Skeletal muscle tissue (tissue), 4 donors: ENCODE measurements around the gene GTF2IRD1. TPM values are rescaled to one million over a fixed set of nuclear protein-coding genes. Genes with fewer than 3 reads are reported as not detected.

Experiments
- H3K27ac ChIP-seq: one replicate; pipeline ENCODE4 v1.7.0; 2013; ENCODE audit warnings: mild to moderate bottlenecking, low read depth, low read length, inconsistent platforms
- H3K27me3 ChIP-seq, 3 donors: one replicate each; pipeline ENCODE4 v1.7.0; 2013; ENCODE audit warnings: low read length in 3 of 3; ENCODE audit not compliant: control insufficient read depth in 3 of 3, insufficient read depth in 3 of 3
- H3K36me3 ChIP-seq, 3 donors: one replicate each; pipeline ENCODE4 v1.7.0; 2013; ENCODE audit warnings: low read length in 3 of 3; ENCODE audit not compliant: control insufficient read depth in 3 of 3, insufficient read depth in 3 of 3
- H3K4me1 ChIP-seq, 3 donors: one replicate each; pipeline ENCODE4 v1.7.0; 2013; ENCODE audit warnings: low read length in 3 of 3, mild to moderate bottlenecking in 3 of 3; ENCODE audit not compliant: control insufficient read depth in 3 of 3, insufficient read depth in 3 of 3
- H3K4me3 ChIP-seq, 3 donors: one replicate each; pipeline ENCODE4 v1.7.0; 2013; ENCODE audit warnings: low read length in 3 of 3
- H3K9ac ChIP-seq, 3 donors: one replicate each; pipeline ENCODE4 v1.7.0; 2013; ENCODE audit warnings: low read length in 3 of 3, mild to moderate bottlenecking in 3 of 3, moderate library complexity in 2 of 3, low read depth in 1 of 3
- H3K9me3 ChIP-seq, 3 donors: one replicate each; pipeline ENCODE4 v1.7.0; 2013; ENCODE audit warnings: low read length in 3 of 3; ENCODE audit not compliant: control insufficient read depth in 3 of 3
- total RNA-seq: library from RNA; depleted of rRNA; stranded (reverse); fragments of >200 nt; gene quantifications from one replicate; pipeline ENCODE4 v1.2.3, GENCODE V29; 2014
- donor health status: Osteomylitis.

The GTF2IRD1 gene
- total RNA-seq, 1 donor from 2014 or later: 16.2 TPM

DNA sequence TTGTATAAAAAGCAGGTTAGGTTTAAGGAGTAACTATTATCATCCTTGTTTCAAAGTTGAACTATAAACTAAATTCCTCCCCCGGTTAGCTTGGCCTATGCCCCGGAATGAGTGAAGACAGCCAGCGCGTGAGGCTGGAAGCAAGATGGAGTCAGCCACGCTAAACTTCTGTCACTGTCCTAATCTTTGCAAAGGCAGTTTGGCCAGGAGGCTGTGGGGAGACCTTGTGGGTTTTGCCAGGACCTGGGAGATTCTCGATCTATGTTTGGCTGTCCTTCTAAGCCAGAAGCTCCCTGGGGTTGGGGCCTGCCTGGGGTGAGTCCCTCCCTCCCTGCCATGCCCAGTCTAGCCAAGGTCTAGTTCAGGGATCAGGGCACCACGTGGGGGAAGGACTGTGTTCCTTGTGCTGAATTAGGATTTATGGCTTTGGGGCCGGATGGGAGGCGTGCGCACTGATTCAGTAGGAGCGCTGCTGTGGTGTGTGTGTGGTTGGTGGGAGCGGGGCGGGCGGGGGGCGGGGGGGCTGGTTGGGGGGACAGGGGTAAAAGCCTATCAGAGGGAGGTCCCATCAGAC, 871 bp upstream of the GTF2IRD1 start:
- H3K9me3 ChIP-seq: no peaks in the 10 kb centered on the region
- peaks cover 30 to 35% (median 34%) of the 10 kb centered on the region in 3 donors for H3K4me1 ChIP-seq
- no peaks in the 10 kb centered on the region for H3K27me3 ChIP-seq
- peak overlapping the region in 2 of 3 donors; percentile 59 to 84 for H3K4me3 ChIP-seq
- H3K36me3 ChIP-seq: no peaks in the 10 kb centered on the region
- H3K27ac ChIP-seq: peak overlapping the region; percentile 89
- peak overlapping the region; percentile 21 to 76 (median 64) for H3K9ac ChIP-seq

DNA sequence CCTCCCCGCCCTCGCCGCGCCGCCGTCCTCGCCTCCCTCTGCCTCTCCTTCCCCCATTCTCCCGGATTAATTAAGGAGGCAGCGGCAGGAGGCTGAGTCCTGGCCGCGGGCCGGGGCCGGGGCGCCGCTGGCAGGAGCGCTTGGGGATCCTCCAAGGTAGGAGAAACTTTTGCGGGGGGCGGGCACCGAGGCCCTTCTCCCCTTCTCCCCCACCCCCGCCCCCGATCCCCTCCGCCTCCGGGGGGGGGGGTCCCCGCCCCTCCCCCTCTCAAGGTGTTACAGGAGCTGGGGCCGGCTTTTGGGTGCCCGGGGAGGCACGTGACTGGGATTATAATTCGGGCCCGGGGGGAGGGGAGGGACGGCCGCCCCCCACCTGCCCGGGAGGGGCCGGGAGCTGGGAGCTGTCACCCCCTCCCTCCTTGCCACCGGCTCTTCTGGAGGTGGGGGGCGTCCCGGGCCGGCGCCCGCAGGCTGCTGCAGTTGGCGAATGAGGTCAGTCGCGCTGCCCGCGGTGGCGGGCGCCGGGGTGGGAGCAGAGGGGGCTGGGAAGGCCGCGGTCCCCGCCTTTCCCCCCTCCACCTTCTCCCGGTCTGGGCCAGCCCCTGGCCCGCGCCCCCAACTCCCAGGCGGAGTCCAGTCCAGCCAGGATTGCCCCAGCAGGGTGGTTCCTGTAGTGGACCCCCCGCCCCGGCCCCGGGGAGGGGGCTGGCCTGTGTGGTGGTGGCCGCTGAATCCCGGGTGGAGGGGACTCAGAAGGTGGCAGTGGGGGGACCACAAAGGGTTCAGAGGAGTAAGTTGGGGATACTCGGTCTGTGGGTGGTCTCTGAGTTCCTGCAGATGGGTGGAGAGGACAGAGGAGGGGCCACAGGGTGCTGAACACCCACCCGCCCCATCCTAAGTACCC, 567 bp downstream of the GTF2IRD1 start:
- Histone ChIP-seq H3K4me1 (peaks cover 42 to 45% (median 44%) of the 10 kb centered on the region in 3 donors), H3K9me3 (no peaks in the 10 kb centered on the region), H3K4me3 (peak overlapping the region; percentile 65 to 84 (median 80)), H3K36me3 (no peaks in the 10 kb centered on the region), H3K9ac (peak overlapping the region; percentile 91 to 98 (median 98)), H3K27ac (peak overlapping the region; percentile 99), H3K27me3 (no peaks in the 10 kb centered on the region)

DNA sequence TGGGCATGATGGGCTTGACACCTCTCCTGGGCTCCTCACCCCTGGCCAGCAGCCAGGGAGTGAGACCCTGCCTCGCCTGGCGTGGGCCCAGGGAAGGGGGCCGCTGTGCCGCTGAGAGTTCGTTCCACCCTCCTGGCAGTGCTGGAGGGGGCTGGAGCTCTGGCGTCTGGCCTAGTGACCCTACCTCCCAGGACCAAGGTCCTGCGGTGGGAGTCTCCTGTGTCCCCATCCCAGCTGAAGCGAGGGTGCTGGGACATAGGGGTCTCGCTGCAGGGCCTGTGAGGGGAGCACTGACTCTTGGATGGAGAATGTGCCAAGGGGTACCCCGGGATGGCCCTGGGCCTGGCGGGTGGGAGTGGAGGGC, 1.2 kb downstream of the GTF2IRD1 start:
- peak overlapping the region; percentile 91 to 98 (median 98) for H3K9ac ChIP-seq

DNA sequence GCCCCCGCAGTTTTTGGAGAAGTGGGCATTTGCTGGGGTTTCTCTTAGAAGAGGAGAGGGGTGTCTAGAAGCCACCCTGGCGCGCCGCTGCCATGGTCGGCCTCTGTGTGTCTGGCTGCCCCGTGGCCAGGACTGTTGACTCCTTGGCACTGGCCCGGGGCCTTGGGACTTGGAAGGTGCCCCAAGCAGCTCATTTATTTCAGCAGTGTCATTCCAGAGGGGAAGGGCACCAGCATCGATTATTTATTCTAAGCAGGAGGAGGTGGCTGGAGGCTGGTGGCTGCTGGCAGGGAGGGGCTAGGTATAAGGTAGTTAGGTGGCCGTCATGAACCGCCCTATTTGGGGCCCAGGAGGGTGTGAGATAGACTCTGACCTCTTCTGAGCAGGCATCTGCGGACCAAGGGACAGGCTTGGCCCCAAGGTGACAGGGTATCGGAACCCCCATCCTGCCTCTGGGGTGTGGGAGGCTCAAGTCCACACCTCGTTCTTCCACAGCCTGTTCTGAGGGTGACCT, 1.6 kb downstream of the GTF2IRD1 start:
- Histone ChIP-seq H3K27ac (peak overlapping the region; percentile 99), H3K9me3 (no peaks in the 10 kb centered on the region), H3K36me3 (no peaks in the 10 kb centered on the region), H3K4me1 (peaks cover 52 to 55% (median 52%) of the 10 kb centered on the region in 3 donors), H3K4me3 (peak overlapping the region; percentile 65 to 84 (median 80)), H3K9ac (peak overlapping the region; percentile 91 to 98 (median 98)), H3K27me3 (no peaks in the 10 kb centered on the region)

More for the DNA sequence above, 1.2 kb downstream of the GTF2IRD1 start:
- peak overlapping the region; percentile 65 to 84 (median 80) for H3K4me3 ChIP-seq
- H3K27ac ChIP-seq: peak overlapping the region; percentile 99
- H3K4me1 ChIP-seq: peaks cover 48 to 51% (median 51%) of the 10 kb centered on the region in 3 donors
- H3K36me3 ChIP-seq: no peaks in the 10 kb centered on the region
- no peaks in the 10 kb centered on the region for H3K27me3 ChIP-seq
- no peaks in the 10 kb centered on the region for H3K9me3 ChIP-seq

DNA sequence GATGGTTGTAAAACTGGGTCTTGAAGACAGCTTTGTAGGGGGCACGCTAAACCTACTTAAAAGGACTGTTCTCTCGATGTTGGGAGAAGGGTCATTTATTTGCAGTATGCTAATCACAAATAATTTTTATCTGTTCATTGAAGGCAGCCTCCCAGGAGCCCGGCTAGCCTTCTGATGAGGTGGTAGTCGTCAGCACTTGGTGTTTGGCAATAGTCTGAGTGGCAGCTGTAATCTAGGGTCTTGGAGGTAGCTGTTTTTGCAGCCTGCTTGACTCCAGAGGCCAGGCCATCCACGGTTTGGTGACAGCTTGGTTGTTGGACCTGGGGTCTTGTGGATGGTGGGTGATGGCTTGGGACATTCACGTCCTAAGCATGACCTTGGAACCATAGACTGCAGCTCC, 2.2 kb downstream of the GTF2IRD1 start:
- Histone ChIP-seq H3K9ac (peak overlapping the region; percentile 71 to 98 (median 98)), H3K27ac (peak overlapping the region; percentile 99), H3K9me3 (no peaks in the 10 kb centered on the region), H3K36me3 (no peaks in the 10 kb centered on the region), H3K27me3 (no peaks in the 10 kb centered on the region), H3K4me1 (peaks cover 52 to 61% (median 58%) of the 10 kb centered on the region in 3 donors), H3K4me3 (peak overlapping the region in 2 of 3 donors; percentile 63 to 84)

DNA sequence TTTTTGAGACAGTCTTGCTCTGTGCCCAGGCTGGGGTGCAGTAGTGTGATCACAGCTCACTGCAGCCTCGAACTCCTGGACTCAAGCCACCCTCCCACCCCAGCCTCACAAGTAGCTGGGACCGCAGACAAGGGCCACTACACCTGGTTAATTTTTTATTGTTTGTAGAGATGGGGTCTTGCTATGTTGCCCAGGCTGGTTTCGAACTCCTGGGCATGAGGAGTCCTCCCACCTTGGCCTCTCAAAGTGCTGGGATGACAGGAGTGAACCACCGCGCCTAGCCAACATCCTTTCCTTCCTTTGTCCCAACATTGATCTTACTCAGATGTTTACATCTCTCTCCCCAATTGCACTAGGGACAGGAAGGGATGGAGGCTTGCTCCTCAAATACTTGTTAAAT, 3.3 kb downstream of the GTF2IRD1 start:
- peak overlapping the region in 1 of 3 donors; percentile 60 for H3K9ac ChIP-seq
- H3K9me3 ChIP-seq: no peaks in the 10 kb centered on the region
- H3K27ac ChIP-seq: peak overlapping the region; percentile 99
- peaks cover 56 to 68% (median 65%) of the 10 kb centered on the region in 3 donors for H3K4me1 ChIP-seq
- H3K27me3 ChIP-seq: no peaks in the 10 kb centered on the region
- H3K4me3 ChIP-seq: no peak overlapping the region
- H3K36me3 ChIP-seq: no peaks in the 10 kb centered on the region

DNA sequence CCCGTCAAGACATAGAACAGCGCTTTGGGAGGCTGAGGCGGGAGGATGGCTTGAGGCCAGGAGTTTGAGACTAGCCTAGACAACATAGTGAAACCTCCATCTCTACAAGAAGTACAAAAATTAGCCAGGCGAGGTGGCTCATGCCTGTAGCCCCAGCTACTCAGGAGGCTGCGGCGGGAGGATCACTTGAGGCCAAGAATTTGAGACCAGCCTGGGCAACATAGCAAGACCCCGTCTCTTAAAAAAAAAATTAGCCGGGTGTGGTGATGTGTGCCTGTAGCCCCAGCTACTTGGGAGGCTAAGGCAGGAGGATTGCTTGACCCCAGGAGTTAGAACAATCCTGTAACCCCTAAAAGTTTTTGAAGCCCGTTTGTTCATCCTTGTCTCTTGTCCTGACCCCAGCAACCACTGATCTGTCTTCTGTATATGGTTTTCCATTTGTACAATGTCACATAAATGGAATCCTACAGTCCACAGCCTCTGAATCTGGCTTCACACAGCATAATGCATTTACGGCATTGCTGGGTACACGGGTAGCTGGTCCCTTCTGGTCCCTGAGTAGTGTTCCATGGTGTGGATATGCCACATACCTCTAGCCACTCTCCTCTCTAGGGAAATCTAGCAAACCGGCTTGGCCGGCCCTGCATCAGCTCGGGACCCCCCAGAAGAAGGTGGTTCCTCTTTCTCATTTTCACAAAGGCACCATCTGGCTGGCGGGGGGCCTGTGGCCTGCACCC, 8.4 kb downstream of the GTF2IRD1 start:
- no peaks in the 10 kb centered on the region for H3K27me3 ChIP-seq
- H3K27ac ChIP-seq: peak overlapping the region; percentile 89
- H3K36me3 ChIP-seq: no peaks in the 10 kb centered on the region
- H3K4me3 ChIP-seq: peak overlapping the region in 1 of 3 donors; percentile 14
- H3K4me1 ChIP-seq: peaks cover 66 to 90% (median 84%) of the 10 kb centered on the region in 3 donors
- H3K9ac ChIP-seq: peak overlapping the region; percentile 40 to 76 (median 43)
- H3K9me3 ChIP-seq: no peaks in the 10 kb centered on the region

DNA sequence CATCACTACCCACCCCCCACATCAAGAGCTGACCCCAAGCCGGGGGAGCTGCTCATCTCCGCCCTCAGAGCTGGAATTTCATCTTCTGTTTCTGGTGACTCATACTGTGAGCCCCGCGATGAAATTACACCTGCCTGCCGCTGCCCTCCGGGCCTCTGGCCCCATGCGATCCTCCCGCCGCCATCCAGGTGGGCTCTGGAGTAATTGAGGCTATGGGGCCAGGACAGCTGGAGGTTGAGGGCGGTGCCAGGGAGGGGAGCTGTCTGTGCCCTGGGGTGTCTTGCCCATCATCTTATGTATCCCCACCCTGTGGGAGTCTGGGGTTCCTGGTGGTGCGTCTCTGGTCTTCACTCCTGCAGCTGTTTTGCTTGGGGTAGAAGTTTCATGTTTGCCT, 9.0 kb downstream of the GTF2IRD1 start:
- H3K27me3 ChIP-seq: no peaks in the 10 kb centered on the region
- peak overlapping the region; percentile 89 for H3K27ac ChIP-seq
- H3K9ac ChIP-seq: peak overlapping the region; percentile 40 to 76 (median 43)
- H3K36me3 ChIP-seq: no peaks in the 10 kb centered on the region
- peak overlapping the region in 2 of 3 donors; percentile 41 to 43 for H3K4me3 ChIP-seq
- H3K4me1 ChIP-seq: peaks cover 61 to 86% (median 81%) of the 10 kb centered on the region in 3 donors
- H3K9me3 ChIP-seq: no peaks in the 10 kb centered on the region

DNA sequence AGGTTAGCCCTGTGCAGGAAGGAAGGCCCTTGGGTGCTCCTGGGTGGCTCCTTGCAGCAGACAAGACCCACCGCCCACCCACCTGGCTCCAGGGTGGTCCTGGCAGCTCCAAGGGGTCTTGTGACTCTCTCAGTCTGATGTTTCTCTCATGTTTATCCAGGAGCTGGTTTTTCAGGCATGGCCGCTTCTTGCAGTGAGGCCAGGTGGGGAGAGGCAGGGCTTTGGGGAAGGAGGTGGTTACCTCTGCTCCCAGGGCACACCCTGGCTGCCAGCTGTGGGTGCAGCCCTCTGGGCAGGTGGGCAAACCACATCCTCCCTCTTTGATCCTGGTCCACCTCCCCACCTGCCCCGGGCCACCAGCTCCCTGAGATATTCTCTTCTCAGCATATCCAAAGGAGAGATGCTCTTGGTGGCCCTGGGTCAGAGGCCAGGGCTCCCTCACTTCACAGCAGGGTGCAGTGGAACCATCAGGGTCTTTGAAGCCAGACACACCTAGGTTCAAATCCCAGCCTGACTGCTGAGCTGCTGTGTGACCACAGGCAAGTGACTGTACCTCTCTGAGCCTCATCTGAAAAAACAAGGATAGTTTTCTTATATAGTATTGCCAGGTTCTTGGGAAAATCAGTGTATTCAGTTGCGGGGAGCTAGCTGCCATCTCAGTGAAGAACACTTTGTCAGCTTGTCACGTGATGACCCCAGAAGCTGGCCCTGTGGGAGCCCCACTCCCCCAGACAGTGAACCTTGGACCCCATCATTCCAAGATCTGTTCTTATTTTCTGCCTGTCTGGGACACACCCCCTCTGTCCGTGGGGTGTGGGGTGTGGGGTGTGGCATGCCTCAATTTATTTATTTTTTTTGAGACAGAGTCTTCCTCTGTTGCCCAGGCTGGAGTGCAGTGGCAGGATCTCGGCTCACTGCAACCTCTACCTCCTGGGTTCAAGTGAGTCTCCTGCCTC, 11.5 kb downstream of the GTF2IRD1 start:
- no peak overlapping the region for H3K4me3 ChIP-seq
- peaks cover 45 to 70% (median 64%) of the 10 kb centered on the region in 3 donors for H3K4me1 ChIP-seq
- H3K27ac ChIP-seq: peak overlapping the region; percentile 89
- no peaks in the 10 kb centered on the region for H3K36me3 ChIP-seq
- H3K9me3 ChIP-seq: no peaks in the 10 kb centered on the region
- H3K27me3 ChIP-seq: no peaks in the 10 kb centered on the region
- peak overlapping the region; percentile 10 to 87 (median 23) for H3K9ac ChIP-seq
